Upper lobe of left lung (tissue), 6 donors: ENCODE measurements around the gene JMJD6. TPM values are rescaled to one million over a fixed set of nuclear protein-coding genes. Genes with fewer than 3 reads are reported as not detected.

Experiments
- ATAC-seq, 2 donors: fragments of 200-7000 bp; cut with Tn5 transposase; one replicate each; pipeline ENCODE4 v1.9.1; 2022; ENCODE audit warnings: mild to moderate bottlenecking in 2 of 2, moderate library complexity in 2 of 2; ENCODE audit not compliant: low FRiP score in 2 of 2
- DNase-seq, 2 donors: peaks; one replicate each; pipeline ENCODE4 v3.0.0-alpha.2; 2019 to 2020
- H3K27ac ChIP-seq, 4 donors: fragments of 200-600 bp; sonication (generic); one replicate each; pipeline ENCODE4 v1.5.1; 2016 to 2019
- H3K27me3 ChIP-seq, 4 donors: fragments of 200-600 bp; sonication (generic); one replicate each; pipeline ENCODE4 v1.5.1; 2017 to 2019
- H3K36me3 ChIP-seq, 4 donors: fragments of 200-600 bp; sonication (generic); one replicate each; pipeline ENCODE4 v1.5.1; 2016 to 2019
- H3K4me1 ChIP-seq, 4 donors: fragments of 200-600 bp; sonication (generic); one replicate each; pipeline ENCODE4 v1.5.1; 2018 to 2019
- H3K4me3 ChIP-seq, 4 donors: fragments of 200-600 bp; sonication (generic); one replicate each; pipeline ENCODE4 v1.5.1; 2017 to 2019; ENCODE audit warnings: mild to moderate bottlenecking in 2 of 4, moderate library complexity in 1 of 4
- H3K9me3 ChIP-seq, 4 donors: fragments of 200-600 bp; sonication (generic); one replicate each; pipeline ENCODE4 v1.5.1; 2018 to 2019
- EP300 ChIP-seq, 4 donors: sonication (generic); formaldehyde crosslinking; IDR thresholded peaks; one replicate each; pipeline ENCODE4 v1.5.1; 2017; ENCODE audit warnings: antibody characterized with exemption in 4 of 4, control low read depth in 2 of 4
- POLR2A ChIP-seq, 4 donors: fragments of 450-650 bp; IDR thresholded peaks; one replicate each; pipeline ENCODE4 v1.5.1; 2016 to 2017; ENCODE audit warnings: antibody characterized with exemption in 4 of 4, mild to moderate bottlenecking in 2 of 4
- POLR2AphosphoS5 ChIP-seq, 2 donors: sonication (generic); formaldehyde crosslinking; IDR thresholded peaks; one replicate each; pipeline ENCODE4 v1.5.1; 2017; ENCODE audit warnings: antibody characterized with exemption in 2 of 2
- WGBS, 2 donors: methylation state at CpG; one replicate each; pipeline ENCODE4 v1.1.5; 2017 to 2018; 5-methylcytosine and 5-hydroxymethylcytosine counted together
- total RNA-seq, 6 donors: library from RNA; depleted of rRNA in 4 of 6; stranded (reverse); fragments of >200 nt in 4 of 6; gene quantifications; one replicate each; pipeline versions ENCODE4 v1.1.0 to v1.2.1, GENCODE V29; 2016 to 2021
- TF ChIP-seq, protein P1 (sequence below), 6 experiments: fragments of 450-650 bp in 4 of 6; fragments of 200-600 bp in 2 of 6; sonication (generic) in 2 of 6; IDR thresholded peaks; one replicate each; pipeline ENCODE4 v1.5.1; 2016 to 2019; ENCODE audit warnings: antibody characterized with exemption in 6 of 6
- donor health status: DM: no; HTN: no; CAD: no; lungs with moderate emphysema.
- donor health status: DM: no; HTN: yes; CAD: no; lungs with severe emphysema.

Gene JMJD6
- total RNA-seq, 6 donors from 2014 or later: 23.3 to 63.9 (median 31.0) TPM

DNA sequence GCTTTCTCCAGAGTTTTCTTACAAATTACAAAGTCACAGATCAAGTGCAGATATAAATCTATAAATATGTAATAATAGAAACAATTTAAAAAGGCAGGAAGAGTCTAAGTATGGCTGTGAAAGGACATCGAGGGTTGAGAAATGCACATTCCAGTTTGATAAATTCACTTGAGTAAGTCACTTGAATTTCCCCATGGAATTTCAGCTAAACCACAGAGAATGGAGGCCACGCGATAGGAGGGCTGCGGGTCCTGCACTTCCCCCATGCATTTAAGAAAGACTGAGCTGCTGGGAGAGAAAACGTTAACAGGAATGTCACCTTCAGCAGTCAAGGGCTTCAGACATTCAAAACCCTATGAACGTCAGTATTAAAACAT is 9.6 kb downstream of the JMJD6 start:
- peak overlapping the region; percentile 75 to 89 (median 84) for H3K27ac ChIP-seq
- no peak for TF ChIP-seq EP300 (IDR thresholded peaks at IDR 0.05)
- no peak for TF ChIP-seq POLR2A (IDR thresholded peaks at IDR 0.05)
- H3K9me3 ChIP-seq: no peaks in the 10 kb centered on the region
- H3K4me3 ChIP-seq: no peak overlapping the region
- H3K36me3 ChIP-seq: peaks cover 35 to 87% (median 69%) of the 10 kb centered on the region in 4 donors
- no peaks in the 10 kb centered on the region for H3K27me3 ChIP-seq
- peak in 1 of 2 donors; percentile 18 for ATAC-seq
- H3K4me1 ChIP-seq: peaks cover 23 to 34% (median 26%) of the 10 kb centered on the region in 4 donors
- 35 to 64% methylated on average over 6 of the region's 6 CpGs for WGBS, 2 donors
- DNase-seq: no peak

DNA sequence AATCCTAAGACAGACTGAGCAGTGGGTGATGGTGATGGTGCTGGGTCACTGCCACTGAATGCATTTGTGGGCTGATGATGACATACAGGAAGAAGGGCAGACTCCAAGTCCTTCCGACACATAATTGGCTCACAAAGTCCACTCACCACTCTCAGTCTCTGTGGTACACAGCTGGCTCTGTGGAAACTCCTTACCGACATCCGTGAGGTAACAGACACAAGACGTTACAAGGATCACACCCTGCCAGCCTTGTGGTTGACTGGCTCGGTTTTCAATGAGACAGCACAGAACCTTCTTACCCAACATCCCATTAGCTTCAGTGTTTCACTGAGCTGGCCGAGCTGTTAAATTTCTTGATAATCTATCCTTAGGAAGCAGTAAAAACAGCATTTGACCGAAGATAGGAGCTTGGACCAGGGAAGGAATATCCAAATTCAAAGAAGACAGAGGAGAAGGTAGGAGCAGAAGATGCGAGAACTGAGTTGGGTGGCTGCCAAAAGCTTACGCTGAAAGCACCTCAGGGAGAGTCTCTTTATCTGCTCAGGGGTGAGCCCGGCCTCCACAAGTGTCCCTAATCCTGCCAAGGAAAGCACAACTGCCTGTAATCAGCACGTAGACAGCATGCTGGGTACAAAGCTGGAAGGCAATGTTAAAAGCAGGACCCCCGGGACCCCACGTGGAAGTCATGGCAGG is 10.1 kb downstream of the JMJD6 start:
- H3K27me3 ChIP-seq: no peaks in the 10 kb centered on the region
- peaks cover 28 to 40% (median 32%) of the 10 kb centered on the region in 4 donors for H3K4me1 ChIP-seq
- 41 to 61% methylated on average over 13 of the region's 13 CpGs for WGBS, 2 donors
- ATAC-seq (peak; percentile 83 to 90), DNase-seq (peak in 1 of 2 donors; percentile 87)
- H3K36me3 ChIP-seq: peaks cover 30 to 82% (median 64%) of the 10 kb centered on the region in 4 donors
- TF ChIP-seq, protein P1, sequence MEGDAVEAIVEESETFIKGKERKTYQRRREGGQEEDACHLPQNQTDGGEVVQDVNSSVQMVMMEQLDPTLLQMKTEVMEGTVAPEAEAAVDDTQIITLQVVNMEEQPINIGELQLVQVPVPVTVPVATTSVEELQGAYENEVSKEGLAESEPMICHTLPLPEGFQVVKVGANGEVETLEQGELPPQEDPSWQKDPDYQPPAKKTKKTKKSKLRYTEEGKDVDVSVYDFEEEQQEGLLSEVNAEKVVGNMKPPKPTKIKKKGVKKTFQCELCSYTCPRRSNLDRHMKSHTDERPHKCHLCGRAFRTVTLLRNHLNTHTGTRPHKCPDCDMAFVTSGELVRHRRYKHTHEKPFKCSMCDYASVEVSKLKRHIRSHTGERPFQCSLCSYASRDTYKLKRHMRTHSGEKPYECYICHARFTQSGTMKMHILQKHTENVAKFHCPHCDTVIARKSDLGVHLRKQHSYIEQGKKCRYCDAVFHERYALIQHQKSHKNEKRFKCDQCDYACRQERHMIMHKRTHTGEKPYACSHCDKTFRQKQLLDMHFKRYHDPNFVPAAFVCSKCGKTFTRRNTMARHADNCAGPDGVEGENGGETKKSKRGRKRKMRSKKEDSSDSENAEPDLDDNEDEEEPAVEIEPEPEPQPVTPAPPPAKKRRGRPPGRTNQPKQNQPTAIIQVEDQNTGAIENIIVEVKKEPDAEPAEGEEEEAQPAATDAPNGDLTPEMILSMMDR (IDR thresholded peaks at IDR 0.05): no peak
- TF ChIP-seq EP300 (IDR thresholded peaks at IDR 0.05) (peak in 1 of 4 donors; percentile 61), POLR2A (IDR thresholded peaks at IDR 0.05) (peak in 1 of 4 donors; percentile 33), POLR2AphosphoS5 (IDR thresholded peaks at IDR 0.05) (peak; percentile 86 to 92)
- H3K4me3 ChIP-seq: no peak overlapping the region
- peak overlapping the region; percentile 75 to 89 (median 84) for H3K27ac ChIP-seq
- H3K9me3 ChIP-seq: no peaks in the 10 kb centered on the region

DNA sequence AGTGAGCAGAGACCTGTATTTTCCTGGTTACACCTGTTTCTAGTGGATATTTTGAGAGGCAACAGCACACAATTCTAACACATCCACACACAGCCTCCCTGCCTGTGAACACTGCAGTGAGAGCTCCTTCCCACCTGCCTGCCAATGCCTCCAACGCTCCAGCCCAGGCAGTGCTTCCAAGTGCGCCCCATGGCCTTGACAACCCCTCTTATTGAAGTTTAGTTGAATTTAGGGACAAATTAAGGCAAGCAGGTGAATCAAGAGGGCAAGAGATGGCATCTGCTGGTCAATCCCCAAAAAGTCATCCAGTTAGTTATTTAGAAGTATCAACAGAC is 10.9 kb downstream of the JMJD6 start:
- WGBS, 2 donors: 90 to 92% methylated on average over 2 of the region's 2 CpGs
- DNase-seq (no peak), ATAC-seq (no peak)
- no peaks in the 10 kb centered on the region for H3K9me3 ChIP-seq
- H3K27me3 ChIP-seq: no peaks in the 10 kb centered on the region
- H3K4me1 ChIP-seq: peaks cover 32 to 44% (median 36%) of the 10 kb centered on the region in 4 donors
- H3K4me3 ChIP-seq: no peak overlapping the region
- H3K36me3 ChIP-seq: peaks cover 22 to 73% (median 56%) of the 10 kb centered on the region in 4 donors
- H3K27ac ChIP-seq: peak overlapping the region; percentile 75 to 89 (median 84)
- TF ChIP-seq, protein P1 (IDR thresholded peaks at IDR 0.05): no peak
- TF ChIP-seq POLR2A (IDR thresholded peaks at IDR 0.05) (no peak), EP300 (IDR thresholded peaks at IDR 0.05) (no peak), POLR2AphosphoS5 (IDR thresholded peaks at IDR 0.05) (no peak)

DNA sequence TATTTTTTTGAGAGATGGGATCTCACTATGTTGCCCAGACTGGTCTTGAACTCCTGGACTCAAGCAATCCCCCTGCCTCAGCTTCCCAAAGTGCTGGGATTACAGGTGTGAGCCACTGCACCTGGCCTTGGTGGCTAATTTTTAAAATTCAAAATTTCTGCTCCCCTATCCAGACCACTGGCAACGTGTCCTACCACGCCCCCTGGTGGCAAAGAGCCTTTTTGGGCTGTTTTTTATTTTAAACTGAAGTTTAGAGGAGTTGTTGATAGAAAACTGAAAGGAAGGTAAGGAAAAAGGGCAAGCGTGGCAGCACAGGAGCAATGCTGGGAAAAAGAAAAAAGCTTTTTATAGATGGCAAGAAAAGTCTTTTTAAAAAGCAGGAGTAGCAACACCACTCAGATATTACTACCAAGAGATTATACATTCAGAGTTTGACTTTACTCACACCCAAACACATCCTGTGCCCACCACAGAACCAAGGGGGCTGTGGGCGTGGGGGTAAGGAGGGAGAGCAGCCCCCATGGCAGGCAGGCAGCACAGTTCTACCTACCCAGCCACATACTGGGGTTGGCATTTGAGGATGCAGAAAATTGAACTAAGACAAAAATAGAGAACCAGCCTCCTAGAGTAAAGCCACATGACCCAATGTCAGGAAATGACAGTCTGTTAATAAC is 11.4 kb downstream of the JMJD6 start:
- 17 to 18% methylated on average over 4 of the region's 4 CpGs for WGBS, 2 donors
- DNase-seq: peak in 1 of 2 donors; percentile 63
- Histone ChIP-seq H3K36me3 (peaks cover 18 to 68% (median 51%) of the 10 kb centered on the region in 4 donors), H3K27me3 (no peaks in the 10 kb centered on the region), H3K9me3 (no peaks in the 10 kb centered on the region), H3K4me1 (peaks cover 34 to 48% (median 38%) of the 10 kb centered on the region in 4 donors), H3K4me3 (no peak overlapping the region), H3K27ac (peak overlapping the region; percentile 75 to 89 (median 84))
- no peak for TF ChIP-seq EP300 (IDR thresholded peaks at IDR 0.05)
- TF ChIP-seq POLR2A (IDR thresholded peaks at IDR 0.05): no peak
- TF ChIP-seq, protein P1 (IDR thresholded peaks at IDR 0.05): peak; percentile 52 to 75 (median 63)
- ATAC-seq: peak in 1 of 2 donors; percentile 35

DNA sequence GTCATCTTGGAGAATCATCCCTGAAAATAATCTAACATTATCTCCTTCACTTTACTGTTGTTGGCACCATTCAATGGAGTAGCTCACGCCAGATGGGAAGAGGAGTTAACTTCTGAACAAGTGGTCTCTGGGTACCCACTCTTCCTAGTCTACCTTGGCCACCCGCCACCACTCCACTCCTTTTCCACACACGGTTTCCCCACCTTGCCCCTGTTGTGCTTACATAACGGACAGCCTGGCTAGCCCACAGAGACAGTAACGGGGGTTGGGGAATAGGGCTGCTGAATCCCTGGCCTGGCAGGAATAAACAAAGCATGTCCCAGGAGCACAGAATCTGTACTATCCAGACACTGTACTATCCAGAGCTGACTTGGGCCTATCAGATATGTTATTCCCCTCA is 12.1 kb downstream of the JMJD6 start:
- no peak for DNase-seq
- peaks cover 34 to 54% (median 42%) of the 10 kb centered on the region in 4 donors for H3K4me1 ChIP-seq
- no peaks in the 10 kb centered on the region for H3K27me3 ChIP-seq
- WGBS, 2 donors: 69 to 80% methylated on average over 5 of the region's 5 CpGs
- H3K27ac ChIP-seq: peak overlapping the region in 2 of 4 donors; percentile 82 to 85
- ATAC-seq: no peak
- no peak for TF ChIP-seq EP300 (IDR thresholded peaks at IDR 0.05)
- TF ChIP-seq, protein P1 (IDR thresholded peaks at IDR 0.05): no peak
- TF ChIP-seq POLR2A (IDR thresholded peaks at IDR 0.05): no peak
- TF ChIP-seq POLR2AphosphoS5 (IDR thresholded peaks at IDR 0.05): no peak
- no peak overlapping the region for H3K4me3 ChIP-seq
- H3K9me3 ChIP-seq: no peaks in the 10 kb centered on the region
- peaks cover 12 to 62% (median 44%) of the 10 kb centered on the region in 4 donors for H3K36me3 ChIP-seq
